OCI-LY3 (cell line): ENCODE results near the gene POFUT1.

Experiments used
- CTCF ChIP-seq: fragments of 200-600, 300-600 bp; sonication (generic); IDR thresholded peaks from 2 replicates; pipeline ENCODE4 v1.5.1; 2014; ENCODE audit warnings: antibody characterized with exemption, low read length, low read depth
- EZH2phosphoT487 ChIP-seq: fragments of 200-600 bp; shearing (Covaris generic); IDR thresholded peaks from 2 replicates; pipeline ENCODE4 v1.6.1; 2018; ENCODE audit warnings: antibody characterized with exemption, mixed run types, low read depth

GRCh38 chr20:32165836-32166545 lies 41.7 kb upstream of the POFUT1 start:
- TF ChIP-seq CTCF (no peak), EZH2phosphoT487 (no peak)
